K562 (cell line): Measurements from ENCODE around the gene PTPRC. TPM values are rescaled to one million over a fixed set of nuclear protein-coding genes. Genes with fewer than 3 reads are reported as not detected.
A peak's percentile ranks its signal among the peaks of the same experiment; 100 is the strongest.

Experiments
- ATF7 ChIP-seq: fragments of 450-650 bp; IDR thresholded peaks from 2 replicates; pipeline ENCODE4 v1.7.1; 2014; ENCODE audit warnings: mild to moderate bottlenecking, moderate library complexity
- BMI1 ChIP-seq: fragments of 150-350 bp; IDR thresholded peaks from 2 replicates; pipeline ENCODE4 v1.6.1; 2014; ENCODE audit warnings: low read length
- BRF2 ChIP-seq: IDR thresholded peaks from 3 replicates; pipeline ENCODE4 v1.6.1; 2011; ENCODE audit warnings: borderline replicate concordance, mild to moderate bottlenecking; ENCODE audit not compliant: insufficient read length, insufficient read depth
- CHD4 ChIP-seq: fragments of 200-600 bp; sonication (generic); IDR thresholded peaks from 3 replicates; pipeline ENCODE4 v1.6.1; 2012; ENCODE audit warnings: low read depth, mild to moderate bottlenecking, mixed read lengths, low read length, inconsistent platforms; ENCODE audit not compliant: insufficient read depth, insufficient replicate concordance, poor library complexity, severe bottlenecking
- DNMT1 ChIP-seq: fragments of 450-650 bp; IDR thresholded peaks from 2 replicates; pipeline ENCODE4 v1.6.1; 2016; ENCODE audit warnings: antibody characterized with exemption, mild to moderate bottlenecking
- E2F8 ChIP-seq: fragments of 450-650 bp; IDR thresholded peaks from 2 replicates; pipeline ENCODE4 v1.7.1; 2018; ENCODE audit warnings: mild to moderate bottlenecking, low read depth; ENCODE audit not compliant: partially characterized antibody
- FIP1L1 ChIP-seq: fragments of 200-400 bp; formaldehyde crosslinking; IDR thresholded peaks from 2 replicates; pipeline ENCODE4 v1.6.1; 2018; ENCODE audit warnings: mild to moderate bottlenecking, low read depth, low read length; ENCODE audit not compliant: poor library complexity, severe bottlenecking
- FOSL1 ChIP-seq: fragments of 200-800 bp; sonication (Bioruptor generic); conservative IDR thresholded peaks from 2 replicates; pipeline ENCODE4 v1.6.1; 2016; ENCODE audit warnings: missing genetic modification characterization, missing compliant biosample characterization
- FOXK1 ChIP-seq: sonication (generic); formaldehyde crosslinking; IDR thresholded peaks from 2 replicates; pipeline ENCODE4 v1.8.0; 2022; ENCODE audit warnings: missing genetic modification reagents, mild to moderate bottlenecking, borderline replicate concordance
- MBD1 ChIP-seq: fragments of 250-450 bp; sonication (Bioruptor Pico); IDR thresholded peaks from 2 replicates; pipeline ENCODE4 v1.8.0; 2022; ENCODE audit warnings: inconsistent platforms
- NFXL1 ChIP-seq: fragments of 450-650 bp; formaldehyde crosslinking; IDR thresholded peaks from 2 replicates; pipeline ENCODE4 v1.4.0; 2021; ENCODE audit warnings: mild to moderate bottlenecking
- OTX1 ChIP-seq: fragments of 450-650 bp; formaldehyde crosslinking; IDR thresholded peaks from 2 replicates; pipeline ENCODE4 v1.4.0; 2022; ENCODE audit warnings: mild to moderate bottlenecking
- PML ChIP-seq: IDR thresholded peaks from 2 replicates; pipeline ENCODE4 v1.6.1; 2012; ENCODE audit warnings: low read length, inconsistent platforms
- SMAD2 ChIP-seq: fragments of 150-350 bp; IDR thresholded peaks from 2 replicates; pipeline ENCODE4 v1.6.1; 2014; ENCODE audit warnings: low read depth, mild to moderate bottlenecking, low read length
- TCF3 ChIP-seq: sonication (generic); formaldehyde crosslinking; IDR thresholded peaks from 2 replicates; pipeline ENCODE4 v1.4.0; 2020; ENCODE audit warnings: mild to moderate bottlenecking, missing genetic modification reagents
- UBTF ChIP-seq, 2 experiments: IDR thresholded peaks; 2 replicates each; pipeline ENCODE4 v1.6.1; 2012; ENCODE audit warnings: improper control_type of control experiment in 2 of 2, low read depth in 2 of 2, low read length in 2 of 2, borderline replicate concordance in 1 of 2
- ZBED1 ChIP-seq: IDR thresholded peaks from 2 replicates; pipeline ENCODE4 v1.6.1; 2014
- ZNF174 ChIP-seq: fragments of 250-450 bp; sonication (Bioruptor Pico); IDR thresholded peaks from 2 replicates; pipeline ENCODE4 v1.4.0; 2020; ENCODE audit warnings: mild to moderate bottlenecking
- ZNF253 ChIP-seq: fragments of 250-450 bp; sonication (Bioruptor Pico); conservative IDR thresholded peaks from 2 replicates; pipeline ENCODE4 v1.6.1; 2021; ENCODE audit warnings: mild to moderate bottlenecking
- ZNF764 ChIP-seq: fragments of 250-450 bp; sonication (Bioruptor Pico); IDR thresholded peaks from 2 replicates; pipeline ENCODE4 v1.4.0; 2020; ENCODE audit warnings: low read depth, mild to moderate bottlenecking, moderate library complexity
- polyA plus RNA-seq, 8 experiments: library from polyadenylated mRNA; depleted of rRNA in 4 of 8; stranded (reverse) in 5 of 8; unstranded in 3 of 8; fragments of >200 nt; fragmentation: Nextera tagmentation in 2 of 8; fragmentation: Illumina TruSeq in 1 of 8; extraction: Ambion mirVana in 2 of 8; extraction: Trizol in 1 of 8; gene quantifications; 2 replicates each; pipeline versions ENCODE4 v1.2.1 to v1.2.3, GENCODE V29; 2011 to 2014; ENCODE audit warnings: inconsistent platforms in 1 of 8, missing spikeins in 1 of 8
- total RNA-seq, 7 experiments: library from RNA; depleted of rRNA in 6 of 7; stranded (reverse); fragments of >200 nt in 6 of 7; fragmentation: Illumina TruSeq in 2 of 7; extraction: Trizol in 2 of 7; gene quantifications; 2 replicates each; pipeline versions ENCODE4 v1.2.1 to v1.2.3, GENCODE V29; 2011 to 2021; ENCODE audit warnings: low replicate concordance in 1 of 7

Gene PTPRC
- total and polyA plus RNA-seq, 9 of the 15 experiments (the other 6 are each of a cell fraction or from before 2014, with no cell fraction given), result 7.1 to 107 (median 62.9) TPM

- TF ChIP-seq ZNF764 (CRISPR knock-in tag) (no peak), BMI1 (peak; percentile 79), ZNF174 (CRISPR knock-in tag) (no peak), FIP1L1 (no peak), ATF7 (peak; percentile 62; the same call in 1 of the 2 replicates), FOXK1 (CRISPR knock-in tag) (no peak), DNMT1 (no peak), TCF3 (no peak), BRF2 (no peak), ZNF253 (CRISPR knock-in tag) (no peak), SMAD2 (no peak), OTX1 (CRISPR knock-in tag) (0 out of 2 replicates have a peak, but pooled peaks have one; percentile 24), NFXL1 (CRISPR knock-in tag) (no peak), MBD1 (CRISPR knock-in tag) (no peak), CHD4 (no peak), PML (peak; percentile 70; the same call in 1 of the 2 replicates), UBTF (IDR thresholded peaks at IDR 0.05; ENCODE audit: borderline replicate concordance in 1 of 2, low read depth in 2 of 2, low read length in 2 of 2) (no peak), FOSL1 (tag) (peak; percentile 44; the same call in 1 of the 2 replicates), ZBED1 (no peak), E2F8 (no peak)
Measured at GRCh38 chr1:198681831-198682759, 43.3 kb downstream of the PTPRC start (continued).
